ENCODE results near the gene PTPRN2.

The PTPRN2 gene

GRCh38 chr7:157976406-157976805 is 611.2 kb downstream of the PTPRN2 start:
- DNase-seq (ENCODE audit: low read depth), result no peak

GRCh38 chr7:157975401-157976372 is 611.9 kb downstream of the PTPRN2 start:
- no peak for DNase-seq (ENCODE audit: low read depth)

- DNase-seq (ENCODE audit: low read depth), result no peak
Observed at GRCh38 chr7:157974678-157975230, 612.9 kb downstream of the PTPRN2 start.

- DNase-seq (ENCODE audit: low read depth), result no peak
Observed at GRCh38 chr7:157973971-157974677, 613.5 kb downstream of the PTPRN2 start.

- no peak for DNase-seq (ENCODE audit: low read depth)
Observed at GRCh38 chr7:157972914-157973313, 614.7 kb downstream of the PTPRN2 start.

GRCh38 chr7:157971501-157971900 is 616.1 kb downstream of the PTPRN2 start:
- no peak for DNase-seq (ENCODE audit: low read depth)

GRCh38 chr7:157970744-157971143 is 616.9 kb downstream of the PTPRN2 start:
- no peak for DNase-seq (ENCODE audit: low read depth)

GRCh38 chr7:157969995-157970394 is 617.6 kb downstream of the PTPRN2 start:
- no peak for DNase-seq (ENCODE audit: low read depth)

- DNase-seq (ENCODE audit: low read depth), result no peak
Observed at GRCh38 chr7:157966490-157966889, 621.1 kb downstream of the PTPRN2 start.

- no peak for DNase-seq (ENCODE audit: low read depth)
Observed at GRCh38 chr7:157964521-157964920, 623.1 kb downstream of the PTPRN2 start.

GRCh38 chr7:157964016-157964415 is 623.6 kb downstream of the PTPRN2 start:
- no peak for DNase-seq (ENCODE audit: low read depth)

- DNase-seq (ENCODE audit: low read depth), result no peak
Observed at GRCh38 chr7:157963526-157963925, 624.1 kb downstream of the PTPRN2 start.

- no peak for DNase-seq (ENCODE audit: low read depth)
Observed at GRCh38 chr7:157962458-157963306, 624.9 kb downstream of the PTPRN2 start.

GRCh38 chr7:157961731-157962457 is 625.7 kb downstream of the PTPRN2 start:
- no peak for DNase-seq (ENCODE audit: low read depth)

GRCh38 chr7:157955348-157955999 is 632.1 kb downstream of the PTPRN2 start:
- DNase-seq (ENCODE audit: low read depth), result no peak

GRCh38 chr7:157954901-157955300 is 632.7 kb downstream of the PTPRN2 start:
- no peak for DNase-seq (ENCODE audit: low read depth)

- no peak for DNase-seq (ENCODE audit: low read depth)
Observed at GRCh38 chr7:157952841-157953645, 634.6 kb downstream of the PTPRN2 start.

- DNase-seq (ENCODE audit: low read depth), result no peak
Observed at GRCh38 chr7:157952050-157952667, 635.5 kb downstream of the PTPRN2 start.

GRCh38 chr7:157951300-157952049 is 636.1 kb downstream of the PTPRN2 start:
- DNase-seq (ENCODE audit: low read depth), result no peak

Data from stimulated activated CD8-positive, alpha-beta memory T cell treated with anti-CD3 and anti-CD28 coated beads, Interleukin-15, amount 100 ng/mL, for 24 hours (primary cell).